Keratinocyte (primary cell): ENCODE data around the gene DHTKD1. TPM values are rescaled to one million over a fixed set of nuclear protein-coding genes. Genes with fewer than 3 reads are reported as not detected.

Experiments
- DNase-seq: peaks from one replicate; pipeline ENCODE4 v3.0.0-alpha.2; 2011; ENCODE audit warnings: low read depth, missing footprints, low spot score
- FAIRE-seq: peaks from 2 replicates; lab custom pipeline; 2011; peaks lifted over from hg19 to GRCh38; lab: Jason Lieb, UNC
- H2AFZ ChIP-seq: 2 replicates; pipeline ENCODE4 v1.6.0; 2012; ENCODE audit warnings: low read length, control low read depth, inconsistent platforms; ENCODE audit not compliant: control insufficient read depth
- H3K27ac ChIP-seq: 2 replicates; pipeline ENCODE4 v1.5.1; 2011; ENCODE audit warnings: low read length; ENCODE audit not compliant: control insufficient read depth, insufficient read depth
- H3K27me3 ChIP-seq: 3 replicates; pipeline ENCODE4 v1.6.0; 2011; ENCODE audit warnings: low read length; ENCODE audit not compliant: control insufficient read depth, insufficient read depth; ENCODE audit errors: extremely low read depth
- H3K36me3 ChIP-seq, 2 experiments: 2 replicates in 1 of 2; 3 replicates in 1 of 2; pipeline ENCODE4 v1.5.1; 2011; ENCODE audit warnings: low read length in 2 of 2, mild to moderate bottlenecking in 1 of 2; ENCODE audit not compliant: control insufficient read depth in 2 of 2, insufficient read depth in 2 of 2; ENCODE audit errors: extremely low read depth in 1 of 2
- H3K4me1 ChIP-seq: 3 replicates; pipeline ENCODE4 v1.5.1; 2011; ENCODE audit warnings: low read length; ENCODE audit not compliant: control insufficient read depth, insufficient read depth; ENCODE audit errors: extremely low read depth
- H3K4me2 ChIP-seq: 3 replicates; pipeline ENCODE4 v1.6.0; 2011; ENCODE audit warnings: low read depth, low read length; ENCODE audit not compliant: control insufficient read depth, insufficient read depth; ENCODE audit errors: extremely low read depth
- H3K4me3 ChIP-seq, 3 experiments: fragments of 200-600 bp in 1 of 3; sonication (generic) in 1 of 3; 2 replicates in 2 of 3; 3 replicates in 1 of 3; pipeline ENCODE4 v1.5.1; 2011 to 2016; ENCODE audit warnings: low read length in 3 of 3, mild to moderate bottlenecking in 3 of 3, control low read depth in 2 of 3, inconsistent platforms in 1 of 3, low read depth in 1 of 3, mixed read lengths in 1 of 3, mixed run types in 1 of 3, moderate library complexity in 1 of 3; ENCODE audit not compliant: control insufficient read depth in 2 of 3, insufficient read depth in 2 of 3; ENCODE audit errors: extremely low read depth in 1 of 3
- H3K79me2 ChIP-seq: 2 replicates; pipeline ENCODE4 v1.6.0; 2012; ENCODE audit warnings: low read length; ENCODE audit not compliant: control insufficient read depth, insufficient read depth
- H3K9ac ChIP-seq: 3 replicates; pipeline ENCODE4 v1.6.0; 2011; ENCODE audit warnings: low read length; ENCODE audit not compliant: control insufficient read depth, insufficient read depth; ENCODE audit errors: extremely low read depth
- H3K9me1 ChIP-seq: 3 replicates; pipeline ENCODE4 v1.6.0; 2011; ENCODE audit warnings: low read length; ENCODE audit not compliant: control insufficient read depth, insufficient read depth; ENCODE audit errors: extremely low read depth
- H3K9me3 ChIP-seq: 2 replicates; pipeline ENCODE4 v1.5.1; 2012; ENCODE audit warnings: low read depth, low read length; ENCODE audit not compliant: control insufficient read depth
- H4K20me1 ChIP-seq: 3 replicates; pipeline ENCODE4 v1.6.0; 2011; ENCODE audit warnings: low read length; ENCODE audit not compliant: control insufficient read depth, insufficient read depth; ENCODE audit errors: extremely low read depth
- EZH2 ChIP-seq: IDR thresholded peaks from one replicate; pipeline ENCODE4 v1.6.1; 2012; ENCODE audit warnings: inconsistent platforms, mild to moderate bottlenecking, low read length, moderate library complexity
- dilution Hi-C: fragments of 300-500 bp; cut with MboI; formaldehyde crosslinking; loops from one replicate; pipeline ENCODE4 v1.7.0; 2020; ENCODE audit warnings: low sequenced_read_pairs; ENCODE audit not compliant: extremely low pct_ligation_motif_present
- polyA plus RNA-seq, 5 experiments: library from polyadenylated mRNA; depleted of rRNA in 3 of 5; stranded (reverse) in 3 of 5; stranded (forward) in 1 of 5; unstranded in 1 of 5; fragments of >200 nt; gene quantifications; 1 replicate in 1 of 5; 2 replicates in 3 of 5; 3 replicates in 1 of 5; pipeline versions ENCODE4 v1.2.1 to v1.2.3, GENCODE V29; 2011 to 2012; ENCODE audit warnings: missing spikeins in 2 of 5, low read depth in 1 of 5, low replicate concordance in 1 of 5
- TF ChIP-seq, protein P1 (sequence below), 3 experiments: IDR thresholded peaks in 1 of 3; conservative IDR thresholded peaks in 1 of 3; optimal IDR thresholded peaks in 1 of 3; 2 replicates in 2 of 3; 3 replicates in 1 of 3; pipeline versions ENCODE3 to v1.5.1; 2011; ENCODE audit warnings: low read length in 3 of 3, mild to moderate bottlenecking in 3 of 3, moderate library complexity in 2 of 3, control low read depth in 1 of 3, inconsistent platforms in 1 of 3; ENCODE audit not compliant: insufficient read depth in 2 of 3; ENCODE audit errors: extremely low read depth in 1 of 3

The DHTKD1 gene
- polyA plus RNA-seq, 1 donor (not counting 4 experiments of a cell fraction or from before 2014, with no cell fraction given), result 12.8 TPM

DNA sequence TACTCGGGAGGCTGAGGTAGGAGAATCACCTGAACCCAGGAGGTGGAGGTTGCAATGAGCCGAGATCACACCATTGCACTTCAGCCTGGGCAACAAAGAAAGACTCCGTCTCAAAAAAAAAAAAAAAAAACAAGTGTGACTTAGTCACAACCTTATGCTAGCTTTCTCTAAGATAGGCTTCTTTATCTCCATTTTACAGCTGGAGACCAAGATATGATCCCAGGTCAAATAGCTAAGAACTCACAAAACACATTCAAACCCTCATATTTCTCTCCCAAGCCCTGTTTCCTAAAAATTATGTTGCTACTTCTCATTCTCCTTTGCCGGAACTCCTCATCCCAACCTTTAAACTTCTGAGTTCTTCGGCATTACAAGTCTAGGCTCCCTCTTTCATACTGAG is 13.0 kb upstream of the DHTKD1 start:
- no peaks in the 10 kb centered on the region for H3K79me2 ChIP-seq
- no peaks in the 10 kb centered on the region for H4K20me1 ChIP-seq
- no peak overlapping the region for H3K9ac ChIP-seq
- no peak for FAIRE-seq
- no peak overlapping the region for H2AFZ ChIP-seq
- H3K36me3 ChIP-seq, result no peaks in the 10 kb centered on the region
- TF ChIP-seq, protein P1, sequence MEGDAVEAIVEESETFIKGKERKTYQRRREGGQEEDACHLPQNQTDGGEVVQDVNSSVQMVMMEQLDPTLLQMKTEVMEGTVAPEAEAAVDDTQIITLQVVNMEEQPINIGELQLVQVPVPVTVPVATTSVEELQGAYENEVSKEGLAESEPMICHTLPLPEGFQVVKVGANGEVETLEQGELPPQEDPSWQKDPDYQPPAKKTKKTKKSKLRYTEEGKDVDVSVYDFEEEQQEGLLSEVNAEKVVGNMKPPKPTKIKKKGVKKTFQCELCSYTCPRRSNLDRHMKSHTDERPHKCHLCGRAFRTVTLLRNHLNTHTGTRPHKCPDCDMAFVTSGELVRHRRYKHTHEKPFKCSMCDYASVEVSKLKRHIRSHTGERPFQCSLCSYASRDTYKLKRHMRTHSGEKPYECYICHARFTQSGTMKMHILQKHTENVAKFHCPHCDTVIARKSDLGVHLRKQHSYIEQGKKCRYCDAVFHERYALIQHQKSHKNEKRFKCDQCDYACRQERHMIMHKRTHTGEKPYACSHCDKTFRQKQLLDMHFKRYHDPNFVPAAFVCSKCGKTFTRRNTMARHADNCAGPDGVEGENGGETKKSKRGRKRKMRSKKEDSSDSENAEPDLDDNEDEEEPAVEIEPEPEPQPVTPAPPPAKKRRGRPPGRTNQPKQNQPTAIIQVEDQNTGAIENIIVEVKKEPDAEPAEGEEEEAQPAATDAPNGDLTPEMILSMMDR (optimal IDR thresholded peaks at IDR 0.05 in 1 of 3, IDR thresholded peaks at IDR 0.05 in 1 of 3, conservative IDR thresholded peaks at IDR 0.05 in 1 of 3; ENCODE audit: extremely low read depth in 1 of 3, insufficient read depth in 2 of 3, low read length in 3 of 3), result no peak
- no peak for TF ChIP-seq EZH2
- H3K27ac ChIP-seq, result no peak overlapping the region
- peaks cover 5% of the 10 kb centered on the region for H3K4me1 ChIP-seq
- DNase-seq, result no peak
- no peaks in the 10 kb centered on the region for H3K27me3 ChIP-seq
- dilution Hi-C loops, result no loop called here
- no peak overlapping the region for H3K4me3 ChIP-seq
- H3K4me2 ChIP-seq, result no peak overlapping the region
- no peaks in the 10 kb centered on the region for H3K9me1 ChIP-seq
- no peaks in the 10 kb centered on the region for H3K9me3 ChIP-seq

DNA sequence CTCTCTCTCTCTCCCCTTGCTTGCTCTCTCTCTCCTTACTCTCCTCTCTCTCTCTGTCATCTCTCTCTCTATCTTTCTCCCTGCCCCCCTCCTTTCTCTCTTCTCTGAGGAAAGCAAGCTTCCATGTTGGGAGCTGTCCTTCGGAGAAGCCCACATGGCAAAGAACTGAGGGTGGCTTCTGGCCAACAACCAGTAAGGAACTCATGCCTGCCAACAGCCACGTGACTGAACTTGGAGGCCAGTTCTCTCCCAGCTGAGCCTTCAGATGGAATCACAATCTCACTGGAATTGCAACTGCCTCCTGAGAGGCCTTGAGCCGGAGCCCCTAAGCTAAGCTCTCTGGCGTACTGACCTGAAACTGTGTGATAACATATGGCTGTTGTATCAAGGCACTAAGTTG is 12.0 kb upstream of the DHTKD1 start:
- Histone ChIP-seq H3K9ac (no peak overlapping the region), H3K27me3 (no peaks in the 10 kb centered on the region), H3K9me1 (no peaks in the 10 kb centered on the region), H3K4me2 (no peak overlapping the region), H2AFZ (no peak overlapping the region), H3K4me1 (peaks cover 5% of the 10 kb centered on the region), H3K36me3 (no peaks in the 10 kb centered on the region), H4K20me1 (no peaks in the 10 kb centered on the region), H3K4me3 (no peak overlapping the region), H3K9me3 (no peaks in the 10 kb centered on the region), H3K79me2 (no peaks in the 10 kb centered on the region), H3K27ac (no peak overlapping the region)
- no peak for DNase-seq
- TF ChIP-seq, protein P1 (optimal IDR thresholded peaks at IDR 0.05 in 1 of 3, IDR thresholded peaks at IDR 0.05 in 1 of 3, conservative IDR thresholded peaks at IDR 0.05 in 1 of 3; ENCODE audit: extremely low read depth in 1 of 3, insufficient read depth in 2 of 3, low read length in 3 of 3), result no peak
- TF ChIP-seq EZH2, result no peak
- FAIRE-seq, result no peak
- dilution Hi-C loops, result no loop called here
